ENCODE results near the gene KRAS. TPM values are rescaled to one million over a fixed set of nuclear protein-coding genes. Genes with fewer than 3 reads are reported as not detected.

The KRAS gene
- total RNA-seq, 2 donors from 2014 or later = 12.1 to 19.1 TPM

DNA sequence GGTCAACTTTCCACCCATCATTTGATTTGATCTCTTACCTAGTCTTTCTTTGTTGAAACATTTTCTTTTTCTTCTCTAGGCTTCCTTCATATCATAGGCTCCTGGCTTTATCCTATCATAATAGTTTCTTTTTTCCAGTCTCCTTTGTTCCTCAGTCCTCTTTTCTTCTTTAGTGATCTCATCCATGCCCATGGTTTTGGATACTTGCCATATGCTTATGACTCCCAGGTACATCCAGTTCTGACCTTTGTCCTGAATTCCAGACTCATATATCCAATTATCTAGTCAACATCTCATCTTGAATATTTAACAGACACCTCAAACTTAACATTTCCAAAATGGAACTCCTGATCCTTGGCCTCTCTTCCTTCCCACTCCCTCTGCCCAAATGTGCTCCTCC, 36.1 kb upstream of the KRAS start:
- no peak overlapping the region for H3K4me3 ChIP-seq
- DNase-seq (ENCODE audit: low spot score) = no peak
- no peaks in the 10 kb centered on the region for H3K9me3 ChIP-seq
- no peak overlapping the region for H3K27ac ChIP-seq
- TF ChIP-seq, protein P1, sequence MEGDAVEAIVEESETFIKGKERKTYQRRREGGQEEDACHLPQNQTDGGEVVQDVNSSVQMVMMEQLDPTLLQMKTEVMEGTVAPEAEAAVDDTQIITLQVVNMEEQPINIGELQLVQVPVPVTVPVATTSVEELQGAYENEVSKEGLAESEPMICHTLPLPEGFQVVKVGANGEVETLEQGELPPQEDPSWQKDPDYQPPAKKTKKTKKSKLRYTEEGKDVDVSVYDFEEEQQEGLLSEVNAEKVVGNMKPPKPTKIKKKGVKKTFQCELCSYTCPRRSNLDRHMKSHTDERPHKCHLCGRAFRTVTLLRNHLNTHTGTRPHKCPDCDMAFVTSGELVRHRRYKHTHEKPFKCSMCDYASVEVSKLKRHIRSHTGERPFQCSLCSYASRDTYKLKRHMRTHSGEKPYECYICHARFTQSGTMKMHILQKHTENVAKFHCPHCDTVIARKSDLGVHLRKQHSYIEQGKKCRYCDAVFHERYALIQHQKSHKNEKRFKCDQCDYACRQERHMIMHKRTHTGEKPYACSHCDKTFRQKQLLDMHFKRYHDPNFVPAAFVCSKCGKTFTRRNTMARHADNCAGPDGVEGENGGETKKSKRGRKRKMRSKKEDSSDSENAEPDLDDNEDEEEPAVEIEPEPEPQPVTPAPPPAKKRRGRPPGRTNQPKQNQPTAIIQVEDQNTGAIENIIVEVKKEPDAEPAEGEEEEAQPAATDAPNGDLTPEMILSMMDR (IDR thresholded peaks at IDR 0.05) = no peak
- TF ChIP-seq POLR2A (IDR thresholded peaks at IDR 0.05) = no peak
- no peak for TF ChIP-seq POLR2AphosphoS5 (IDR thresholded peaks at IDR 0.05)
- intact Hi-C loops (cut with DNase I) = no loop called here
- H3K4me1 ChIP-seq (replicated peaks) = no peaks in the 10 kb centered on the region
- no peaks in the 10 kb centered on the region for H3K36me3 ChIP-seq
- no peaks in the 10 kb centered on the region for H3K27me3 ChIP-seq (replicated peaks; ENCODE audit: insufficient read depth)

DNA sequence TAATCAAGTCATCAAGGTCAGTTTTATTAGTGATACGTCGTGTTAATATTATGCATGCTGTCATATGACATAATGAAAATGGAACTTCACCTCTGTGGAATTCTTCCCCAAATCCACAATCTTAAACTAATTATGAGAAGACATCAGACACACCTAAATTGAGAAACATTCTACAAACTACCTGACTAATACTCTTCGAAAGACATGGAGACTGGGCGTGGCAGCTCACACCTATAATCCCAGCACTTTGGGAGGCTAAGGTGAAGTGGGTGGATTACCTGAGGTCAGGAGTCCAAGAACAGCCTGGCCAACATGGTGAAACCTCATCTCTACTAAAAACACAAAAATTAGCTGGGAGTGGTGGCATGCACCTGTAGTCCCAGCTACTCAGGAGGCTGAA, 33.3 kb upstream of the KRAS start:
- no peaks in the 10 kb centered on the region for H3K4me1 ChIP-seq (replicated peaks)
- H3K27me3 ChIP-seq (replicated peaks; ENCODE audit: insufficient read depth) = no peaks in the 10 kb centered on the region
- no peak for DNase-seq (ENCODE audit: low spot score)
- TF ChIP-seq, protein P1 (IDR thresholded peaks at IDR 0.05) = no peak
- TF ChIP-seq POLR2A (IDR thresholded peaks at IDR 0.05) (no peak), POLR2AphosphoS5 (IDR thresholded peaks at IDR 0.05) (no peak)
- no peaks in the 10 kb centered on the region for H3K36me3 ChIP-seq
- no peaks in the 10 kb centered on the region for H3K9me3 ChIP-seq
- no peak overlapping the region for H3K4me3 ChIP-seq
- no peak overlapping the region for H3K27ac ChIP-seq
- WGBS = 95% methylated on average over 4 of the region's 4 CpGs
- intact Hi-C loops (cut with DNase I) = no loop called here

DNA sequence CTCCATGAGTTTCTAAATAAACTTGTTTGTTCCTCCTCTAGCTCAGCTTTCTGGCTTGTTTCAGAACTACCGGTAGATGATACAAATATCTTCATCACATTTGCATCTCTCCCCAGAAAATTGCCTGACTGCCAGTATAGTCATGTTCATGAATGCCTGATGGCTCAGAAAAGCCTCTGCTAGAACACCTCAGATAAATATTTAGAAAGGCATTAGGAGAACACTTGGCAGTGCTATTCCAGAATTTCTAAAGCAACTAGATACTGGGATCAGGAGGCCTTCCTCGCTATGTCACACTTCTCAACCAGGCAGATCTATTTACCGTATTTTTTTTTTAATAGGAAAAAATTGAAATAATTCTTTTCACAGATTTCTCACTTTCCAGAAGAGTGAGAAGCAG, 32.3 kb upstream of the KRAS start:
- Histone ChIP-seq H3K9me3 (no peaks in the 10 kb centered on the region), H3K36me3 (no peaks in the 10 kb centered on the region), H3K27ac (no peak overlapping the region), H3K4me3 (no peak overlapping the region), H3K27me3 (replicated peaks; ENCODE audit: insufficient read depth) (no peaks in the 10 kb centered on the region), H3K4me1 (replicated peaks) (no peaks in the 10 kb centered on the region)
- no peak for DNase-seq (ENCODE audit: low spot score)
- WGBS = 45% methylated on average over 3 of the region's 3 CpGs
- intact Hi-C loops (cut with DNase I) = no loop called here
- TF ChIP-seq, protein P1 (IDR thresholded peaks at IDR 0.05) = no peak
- no peak for TF ChIP-seq POLR2AphosphoS5 (IDR thresholded peaks at IDR 0.05)
- no peak for TF ChIP-seq POLR2A (IDR thresholded peaks at IDR 0.05)

DNA sequence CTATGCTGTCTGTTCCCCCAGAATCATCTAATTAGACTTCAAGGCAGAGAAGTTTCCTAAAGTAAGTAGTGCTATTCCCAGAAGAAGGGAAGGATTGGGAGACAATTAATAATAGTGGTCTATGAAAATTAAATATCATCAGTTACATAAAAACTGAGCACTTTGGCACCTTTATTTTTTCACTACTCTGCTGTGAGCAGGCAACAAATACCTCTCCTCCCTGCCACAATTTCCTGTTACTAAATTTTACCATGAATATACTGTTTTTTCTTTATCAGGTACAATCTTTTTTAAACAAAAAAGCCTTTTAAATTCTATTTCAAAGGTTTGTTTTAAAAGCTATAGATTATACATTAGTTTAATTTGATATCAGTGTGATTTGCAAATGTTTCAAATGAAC, 29.4 kb upstream of the KRAS start:
- H3K4me1 ChIP-seq (replicated peaks) = no peaks in the 10 kb centered on the region
- no peaks in the 10 kb centered on the region for H3K27me3 ChIP-seq (replicated peaks; ENCODE audit: insufficient read depth)
- no peak for DNase-seq (ENCODE audit: low spot score)
- intact Hi-C loops (cut with DNase I) = no loop called here
- no peak overlapping the region for H3K4me3 ChIP-seq
- H3K27ac ChIP-seq = no peak overlapping the region
- TF ChIP-seq POLR2A (IDR thresholded peaks at IDR 0.05) (no peak), POLR2AphosphoS5 (IDR thresholded peaks at IDR 0.05) (no peak)
- TF ChIP-seq, protein P1 (IDR thresholded peaks at IDR 0.05) = no peak
- H3K36me3 ChIP-seq = no peaks in the 10 kb centered on the region
- H3K9me3 ChIP-seq = no peaks in the 10 kb centered on the region

DNA sequence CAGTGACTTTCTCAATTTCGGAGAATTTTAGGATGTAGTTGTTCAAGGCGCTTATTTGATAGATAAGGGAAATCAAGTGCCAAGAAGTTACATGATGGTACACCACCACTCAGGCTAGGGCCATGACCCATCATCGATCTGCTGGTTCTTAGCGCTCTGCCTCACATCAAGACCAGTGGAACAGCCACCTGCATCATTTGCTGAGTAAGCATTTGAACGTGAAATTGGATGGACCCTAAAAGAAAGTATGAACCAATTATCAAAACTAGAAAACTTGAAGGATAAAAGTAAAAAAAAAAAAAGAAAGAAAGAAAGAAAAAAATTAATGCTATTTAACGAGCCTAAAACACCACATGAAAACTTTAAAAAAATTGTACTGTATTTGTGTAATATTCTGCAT, 27.5 kb upstream of the KRAS start:
- Histone ChIP-seq H3K27ac (no peak overlapping the region), H3K9me3 (no peaks in the 10 kb centered on the region), H3K27me3 (replicated peaks; ENCODE audit: insufficient read depth) (no peaks in the 10 kb centered on the region), H3K36me3 (no peaks in the 10 kb centered on the region), H3K4me1 (replicated peaks) (no peaks in the 10 kb centered on the region), H3K4me3 (no peak overlapping the region)
- TF ChIP-seq POLR2A (IDR thresholded peaks at IDR 0.05) = no peak
- TF ChIP-seq, protein P1 (IDR thresholded peaks at IDR 0.05) = no peak
- intact Hi-C loops (cut with DNase I) = no loop called here
- DNase-seq (ENCODE audit: low spot score) = no peak
- 95% methylated on average over 6 of the region's 6 CpGs for WGBS

Measured in prostate gland (tissue), 2 donors.